PC-9 (cell line): Measurements from ENCODE around the gene JCHAIN. TPM values are rescaled to one million over a fixed set of nuclear protein-coding genes. Genes with fewer than 3 reads are reported as not detected.

Experiments used
- BruUV-seq: library from RNA; stranded (reverse); fragments of 400-500 nt; replicated peaks from 2 replicates; lab custom pipeline; 2021; lab: Mats Ljungman, UMichigan
- CTCF ChIA-PET: fragments of 300-600 bp; sonication (Branson Sonifier 250); formaldehyde crosslinking; loops from one replicate; lab custom pipeline; 2022; ENCODE audit warnings: antibody characterized with exemption; lab: Charles Lee
- POLR2A ChIA-PET: fragments of 300-600 bp; sonication (Branson Sonifier 250); formaldehyde crosslinking; loops from one replicate; lab custom pipeline; 2022; ENCODE audit warnings: antibody characterized with exemption; ENCODE audit not compliant: unreplicated experiment; lab: Charles Lee
- DNase-seq, 2 experiments: peaks; one replicate each; pipeline versions ENCODE4 v3.0.0 to v3.0.0-alpha.2; 2015 to 2022; ENCODE audit warnings: mixed read lengths in 1 of 2
- H2AFZ ChIP-seq: fragments of 200-600 bp; sonication (generic); 2 replicates; pipeline ENCODE4 v1.8.1; 2017; ENCODE audit warnings: antibody characterized with exemption
- H3F3A ChIP-seq: fragments of 200-600 bp; sonication (generic); 2 replicates; pipeline ENCODE4 v1.8.1; 2017; ENCODE audit warnings: antibody characterized with exemption, mild to moderate bottlenecking, low read depth; ENCODE audit not compliant: insufficient read depth
- H3K27ac ChIP-seq: fragments of 200-600 bp; sonication (generic); 2 replicates; pipeline ENCODE4 v1.6.1; 2016; ENCODE audit warnings: mixed run types
- H3K27me3 ChIP-seq: fragments of 200-600 bp; sonication (generic); 2 replicates; pipeline ENCODE4 v1.6.1; 2016; ENCODE audit warnings: low read depth, mixed run types; ENCODE audit not compliant: insufficient read depth
- H3K36me3 ChIP-seq: fragments of 200-600 bp; sonication (generic); 2 replicates; pipeline ENCODE4 v1.6.1; 2016; ENCODE audit warnings: low read depth, mixed run types
- H3K4me1 ChIP-seq: fragments of 200-600 bp; sonication (generic); replicated peaks from 2 replicates; pipeline ENCODE4 v1.6.1; 2016; ENCODE audit warnings: mixed run types; ENCODE audit not compliant: insufficient read depth
- H3K4me2 ChIP-seq: fragments of 200-600 bp; sonication (generic); 2 replicates; pipeline ENCODE4 v1.6.1; 2017; ENCODE audit warnings: mixed run types
- H3K4me3 ChIP-seq: fragments of 200-600 bp; sonication (generic); 2 replicates; pipeline ENCODE4 v1.6.1; 2016; ENCODE audit warnings: mixed run types
- H3K79me2 ChIP-seq: fragments of 200-600 bp; sonication (generic); 2 replicates; pipeline ENCODE4 v1.6.1; 2017; ENCODE audit warnings: low read depth, mixed run types
- H3K9me2 ChIP-seq: fragments of 200-600 bp; sonication (generic); 2 replicates; pipeline ENCODE4 v1.8.1; 2017; ENCODE audit warnings: mild to moderate bottlenecking; ENCODE audit not compliant: insufficient read depth
- H3K9me3 ChIP-seq: fragments of 200-600 bp; sonication (generic); 2 replicates; pipeline ENCODE4 v1.8.1; 2016; ENCODE audit warnings: low read depth; ENCODE audit not compliant: insufficient read depth
- H4K20me1 ChIP-seq: fragments of 200-600 bp; sonication (generic); 2 replicates; pipeline ENCODE4 v1.8.1; 2017; ENCODE audit not compliant: insufficient read depth
- CTCF ChIP-seq: fragments of 200-600 bp; sonication (generic); conservative IDR thresholded peaks from 2 replicates; pipeline ENCODE4 v1.6.1; 2017; ENCODE audit warnings: mixed run types, antibody characterized with exemption, mild to moderate bottlenecking, moderate library complexity
- EZH2 ChIP-seq: fragments of 200-600 bp; sonication (generic); IDR thresholded peaks from 2 replicates; pipeline ENCODE4 v1.8.0; 2017; ENCODE audit warnings: antibody characterized with exemption, low read depth
- intact Hi-C: fragments of 100-400 bp; cut with micrococcal nuclease; formaldehyde crosslinking; loops from one replicate; pipeline ENCODE4 v1.10.0; 2022; ENCODE audit not compliant: unreplicated experiment
- total RNA-seq: library from RNA; stranded (reverse); gene quantifications from 2 replicates; pipeline ENCODE4 v1.2.3, GENCODE V29; 2021

JCHAIN gene
- total RNA-seq, 1 experiment from 2014 or later, result not detected

- no peaks in the 10 kb centered on the region for H3K4me1 ChIP-seq
- H3K9me3 ChIP-seq, result no peaks in the 10 kb centered on the region
- H3K27me3 ChIP-seq, result no peaks in the 10 kb centered on the region
- intact Hi-C loops, result no loop called here
- H2AFZ ChIP-seq, result no peak overlapping the region
- TF ChIP-seq CTCF (no peak), EZH2 (no peak)
- H3K36me3 ChIP-seq, result no peaks in the 10 kb centered on the region
- no peaks in the 10 kb centered on the region for H3F3A ChIP-seq
- H4K20me1 ChIP-seq, result no peaks in the 10 kb centered on the region
- no peak overlapping the region for H3K4me3 ChIP-seq
- DNase-seq, result no peak
- H3K9me2 ChIP-seq, result no peaks in the 10 kb centered on the region
- BruUV-seq, result no TSS peak
- no peak overlapping the region for H3K27ac ChIP-seq
- H3K4me2 ChIP-seq, result no peak overlapping the region
- CTCF ChIA-PET, result no interaction called here
- POLR2A ChIA-PET, result no interaction called here
- H3K79me2 ChIP-seq, result no peaks in the 10 kb centered on the region
These were observed 46.5 kb downstream of the JCHAIN start for GRCh38 chr4:70619778-70620177.

DNA sequence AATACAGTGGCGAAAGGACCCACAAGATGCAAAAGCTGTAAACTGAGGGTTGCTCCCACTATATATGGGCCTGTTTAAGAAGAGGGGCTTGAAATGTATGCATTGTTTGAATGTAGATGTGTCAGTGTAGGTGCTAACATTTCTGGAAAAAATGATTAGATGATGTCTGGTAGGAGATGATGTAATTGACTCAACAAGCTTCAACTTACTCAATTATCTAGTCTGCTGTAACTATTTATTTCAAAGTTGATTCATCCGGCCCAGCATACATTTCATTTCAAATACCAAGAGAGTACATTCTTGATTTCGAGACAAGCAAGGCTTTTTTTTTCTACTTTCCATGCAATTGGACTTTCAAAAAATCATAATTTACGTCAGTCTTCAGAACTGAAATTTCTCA is 47.0 kb downstream of the JCHAIN start:
- ChIA-PET CTCF (no interaction called here), POLR2A (no interaction called here)
- no TSS peak for BruUV-seq
- H3K79me2 ChIP-seq, result no peaks in the 10 kb centered on the region
- H3K4me1 ChIP-seq, result no peaks in the 10 kb centered on the region
- no peak overlapping the region for H3K4me2 ChIP-seq
- no peaks in the 10 kb centered on the region for H3K27me3 ChIP-seq
- intact Hi-C loops, result no loop called here
- no peaks in the 10 kb centered on the region for H3K36me3 ChIP-seq
- TF ChIP-seq CTCF, result no peak
- TF ChIP-seq EZH2, result no peak
- DNase-seq, result no peak
- H3K27ac ChIP-seq, result no peak overlapping the region
- H3K9me2 ChIP-seq, result no peaks in the 10 kb centered on the region
- no peaks in the 10 kb centered on the region for H3F3A ChIP-seq
- no peaks in the 10 kb centered on the region for H4K20me1 ChIP-seq
- no peak overlapping the region for H3K4me3 ChIP-seq
- no peaks in the 10 kb centered on the region for H3K9me3 ChIP-seq
- H2AFZ ChIP-seq, result no peak overlapping the region

- no peak for DNase-seq
- Histone ChIP-seq H3K4me1 (no peaks in the 10 kb centered on the region), H3K4me2 (no peak overlapping the region), H4K20me1 (no peaks in the 10 kb centered on the region), H2AFZ (no peak overlapping the region), H3F3A (no peaks in the 10 kb centered on the region), H3K36me3 (no peaks in the 10 kb centered on the region), H3K4me3 (no peak overlapping the region), H3K9me3 (no peaks in the 10 kb centered on the region), H3K27me3 (no peaks in the 10 kb centered on the region), H3K79me2 (no peaks in the 10 kb centered on the region), H3K9me2 (no peaks in the 10 kb centered on the region), H3K27ac (no peak overlapping the region)
- intact Hi-C loops, result no loop called here
- ChIA-PET POLR2A (no interaction called here), CTCF (no interaction called here)
- no TSS peak for BruUV-seq
- no peak for TF ChIP-seq EZH2
- no peak for TF ChIP-seq CTCF
These were observed 52.1 kb downstream of the JCHAIN start for GRCh38 chr4:70614184-70614555.
